Activated CD8-positive, alpha-beta memory T cell treated with anti-CD3 and anti-CD28 coated beads for 36 hours (primary cell): ENCODE measurements around the gene RAB31. TPM values are rescaled to one million over a fixed set of nuclear protein-coding genes. Genes with fewer than 3 reads are reported as not detected.

ENCODE experiments used
- CTCF ChIA-PET: fragments of 350-600 bp; sonication (Branson Sonifier 250); formaldehyde crosslinking; loops from one replicate; lab custom pipeline; 2021; ENCODE audit warnings: antibody characterized with exemption; lab: Charles Lee
- POLR2A ChIA-PET: fragments of 350-600 bp; sonication (Branson Sonifier 250); formaldehyde crosslinking; loops from one replicate; lab custom pipeline; 2021; ENCODE audit warnings: antibody characterized with exemption; lab: Charles Lee
- total RNA-seq, 2 experiments: library from RNA; stranded (reverse); gene quantifications; one replicate each; pipeline ENCODE4 v1.2.3, GENCODE V29; 2021

RAB31 gene
- total RNA-seq, 2 experiments from 2014 or later: 0.21 to 0.51 TPM

GRCh38 chr18:9708434-9709303 lies 568 bp downstream of the RAB31 start:
- CTCF ChIA-PET: no interaction called here
- POLR2A ChIA-PET: no interaction called here

DNA sequence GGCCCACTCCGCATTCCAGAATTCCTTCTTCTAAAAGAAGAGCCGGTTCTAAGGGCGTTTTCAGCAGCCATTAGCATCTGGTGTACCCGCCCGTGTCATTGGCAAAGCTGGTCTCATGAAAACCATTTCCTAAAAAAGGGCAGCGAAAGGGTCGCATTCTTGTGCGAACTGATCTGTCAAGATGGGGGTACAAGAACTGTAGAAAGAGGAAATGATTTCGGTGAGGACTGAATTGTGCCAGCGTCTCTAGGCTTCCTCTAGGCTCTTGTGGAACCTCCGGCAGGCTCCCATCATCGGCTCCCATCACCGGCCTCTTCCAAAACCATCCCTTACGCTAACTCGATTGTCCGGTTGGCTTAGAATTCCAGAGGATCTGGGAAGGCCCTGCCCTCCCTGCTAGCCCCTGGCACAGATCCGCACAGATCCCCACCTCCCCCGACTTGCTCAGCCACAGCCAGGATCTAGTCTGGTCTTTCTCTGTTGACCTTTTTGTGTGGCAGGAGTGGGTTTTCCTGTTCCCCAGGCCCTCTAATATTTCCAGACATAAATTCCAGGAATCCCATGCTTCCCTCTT lies 1.3 kb downstream of the RAB31 start:
- POLR2A ChIA-PET: no interaction called here

DNA sequence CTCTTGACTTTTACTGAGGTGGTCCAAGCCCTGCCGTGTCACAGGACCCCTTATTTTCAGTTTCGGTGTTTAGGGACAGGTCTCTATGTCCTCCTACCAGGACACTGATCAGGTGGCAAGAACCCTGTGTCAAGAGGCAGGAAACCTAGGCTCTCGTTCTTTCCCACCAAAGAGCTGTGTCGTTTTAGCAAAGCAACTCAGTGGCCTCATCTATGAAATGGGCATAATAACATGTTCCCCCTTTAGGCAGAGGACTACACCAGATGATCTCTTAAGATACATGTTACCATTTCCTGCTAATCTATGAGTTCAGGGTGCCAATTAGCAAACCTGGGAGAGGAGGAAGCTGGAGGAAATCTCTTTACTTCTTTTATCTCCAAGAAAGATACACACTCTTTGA lies 1.9 kb downstream of the RAB31 start:
- POLR2A ChIA-PET: no interaction called here

More for the DNA sequence above, 1.3 kb downstream of the RAB31 start:
- CTCF ChIA-PET: no interaction called here

DNA sequence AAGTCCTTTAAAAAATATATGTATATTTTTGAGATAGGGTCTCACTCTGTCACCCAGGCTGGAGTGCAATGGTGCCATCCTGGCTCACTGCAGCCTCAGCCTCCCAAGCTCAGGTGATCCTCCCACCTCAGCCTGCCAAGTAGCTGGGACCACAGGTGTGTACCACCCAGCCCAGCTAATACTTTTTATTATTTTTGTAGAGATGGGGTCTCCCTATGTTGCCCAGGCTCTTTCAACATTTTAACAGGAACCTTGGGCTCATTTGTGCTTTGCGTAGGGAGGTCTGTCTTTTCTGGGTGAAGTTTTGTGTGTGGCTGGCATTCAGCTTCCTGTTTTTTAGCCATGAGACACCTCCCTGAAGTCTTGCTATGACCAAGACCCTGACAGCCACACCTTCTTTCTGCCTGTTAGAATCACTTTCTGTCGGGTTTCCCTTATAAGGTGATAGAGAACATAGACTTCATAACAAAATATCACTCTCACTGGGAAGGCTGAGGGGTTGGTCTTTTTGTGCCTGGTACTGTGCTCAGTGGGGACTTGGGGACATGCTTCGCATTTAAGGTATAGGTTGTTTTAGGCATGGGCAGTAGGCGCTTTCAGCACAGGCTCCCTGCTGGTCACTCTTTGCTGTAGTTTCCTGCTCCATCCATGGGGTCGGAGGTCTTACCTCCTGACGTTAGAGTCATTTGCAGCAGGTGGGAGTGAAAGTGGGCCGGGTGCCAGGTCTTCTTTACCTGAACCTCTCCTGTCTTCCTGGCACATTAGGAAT lies 3.4 kb downstream of the RAB31 start:
- ChIA-PET POLR2A (no interaction called here), CTCF (no interaction called here)

More for the DNA sequence above, 1.9 kb downstream of the RAB31 start:
- CTCF ChIA-PET: no interaction called here

GRCh38 chr18:9712130-9712577 lies 4.1 kb downstream of the RAB31 start:
- ChIA-PET POLR2A (no interaction called here), CTCF (no interaction called here)

DNA sequence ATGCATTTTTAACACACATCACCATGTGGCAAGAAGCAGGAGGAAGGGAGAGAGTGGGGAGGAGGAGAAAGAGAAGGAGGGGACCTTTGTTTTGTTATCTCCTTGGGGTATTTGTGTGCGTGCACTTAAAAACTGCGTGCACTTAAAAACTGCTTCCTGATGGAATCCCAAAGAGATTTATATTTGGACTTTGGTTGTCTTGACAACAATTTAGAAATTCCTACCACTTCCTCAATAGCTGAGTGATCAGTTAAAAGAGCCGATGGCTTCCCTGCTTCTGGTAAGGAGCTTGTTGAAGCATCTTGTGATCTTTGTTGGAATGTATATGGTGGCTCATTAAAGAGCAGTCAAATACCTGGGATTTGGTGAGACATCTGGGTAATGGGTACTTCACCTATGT lies 4.5 kb downstream of the RAB31 start:
- ChIA-PET CTCF (no interaction called here), POLR2A (no interaction called here)

DNA sequence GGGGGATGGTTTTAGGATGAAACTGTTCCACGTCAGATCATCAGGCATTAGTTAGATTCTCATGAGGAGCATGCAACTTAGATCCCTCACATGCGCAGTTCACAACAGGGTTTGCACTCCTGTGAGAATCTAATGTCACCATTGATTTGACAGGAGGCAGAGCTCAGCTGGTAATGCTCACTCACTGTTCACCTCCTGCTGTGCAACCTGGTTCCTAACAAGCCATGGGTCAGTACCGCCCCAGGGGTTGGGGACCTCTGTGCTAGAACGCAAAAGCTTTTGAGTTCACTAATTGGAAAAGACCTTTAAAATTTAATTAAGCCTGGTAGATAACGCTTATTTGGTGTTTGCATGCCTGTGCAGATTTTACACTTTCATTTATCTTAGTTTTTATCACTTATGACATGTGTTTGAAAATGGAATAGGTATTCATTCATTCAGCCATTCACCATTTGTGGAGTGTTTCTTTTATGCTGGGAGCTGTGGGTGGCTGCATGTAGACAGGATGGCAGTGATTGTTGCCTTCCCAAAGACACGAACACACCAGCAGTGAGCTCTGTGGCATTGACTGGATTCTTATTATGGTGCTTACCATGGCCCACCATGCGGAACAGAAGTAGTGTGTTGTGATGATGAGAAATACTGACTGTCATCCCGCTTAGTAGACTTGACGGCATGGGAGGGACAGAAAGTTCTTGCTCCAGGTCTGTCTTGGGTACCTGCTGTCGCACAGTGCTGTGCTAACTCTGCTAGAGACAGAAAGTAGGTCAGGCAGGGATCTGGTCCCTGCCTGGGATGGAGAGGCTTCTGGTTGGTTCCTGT lies 6.4 kb downstream of the RAB31 start:
- ChIA-PET POLR2A (no interaction called here), CTCF (no interaction called here)

- ChIA-PET POLR2A (no interaction called here), CTCF (no interaction called here)
Observed at GRCh38 chr18:9715088-9715343, 6.9 kb downstream of the RAB31 start.

DNA sequence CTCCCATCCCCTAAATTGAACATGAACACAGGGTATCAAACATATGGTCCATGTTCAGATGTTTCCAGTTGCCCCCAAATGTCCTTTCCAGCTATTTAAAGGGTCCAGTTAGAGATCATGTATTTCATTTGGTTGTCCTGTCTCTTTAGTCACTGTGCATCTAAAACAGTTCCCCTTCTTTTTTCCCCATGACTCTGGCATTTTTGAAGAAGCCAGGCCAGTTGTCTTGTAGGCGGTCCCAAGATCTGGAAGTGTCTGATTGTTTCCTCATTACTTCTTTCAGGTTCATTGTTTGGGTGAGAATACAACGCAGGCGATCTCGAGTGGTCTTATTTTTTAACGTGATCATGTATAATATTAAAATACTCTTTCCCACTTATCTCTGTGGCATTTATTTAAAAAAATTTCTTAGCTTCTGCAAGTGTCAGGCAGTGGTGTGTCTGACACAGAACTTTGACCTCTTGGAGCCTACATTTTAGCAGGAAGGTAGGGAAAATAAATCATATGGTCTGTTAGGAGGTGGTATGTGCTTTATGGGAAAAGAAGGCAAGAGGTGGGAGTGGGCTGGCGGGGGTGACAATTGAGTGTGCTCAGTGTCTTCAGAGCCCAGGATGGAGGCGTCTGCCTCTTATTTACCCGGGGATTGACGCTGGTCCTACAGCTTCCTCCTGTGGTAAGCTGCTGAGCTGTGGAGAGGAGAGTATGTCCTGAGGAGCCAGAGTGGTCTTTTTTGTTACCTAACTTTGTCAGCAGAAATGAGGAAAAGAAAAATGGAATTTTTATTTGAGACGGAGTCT lies 8.1 kb downstream of the RAB31 start:
- POLR2A ChIA-PET: no interaction called here
- CTCF ChIA-PET: no interaction called here

DNA sequence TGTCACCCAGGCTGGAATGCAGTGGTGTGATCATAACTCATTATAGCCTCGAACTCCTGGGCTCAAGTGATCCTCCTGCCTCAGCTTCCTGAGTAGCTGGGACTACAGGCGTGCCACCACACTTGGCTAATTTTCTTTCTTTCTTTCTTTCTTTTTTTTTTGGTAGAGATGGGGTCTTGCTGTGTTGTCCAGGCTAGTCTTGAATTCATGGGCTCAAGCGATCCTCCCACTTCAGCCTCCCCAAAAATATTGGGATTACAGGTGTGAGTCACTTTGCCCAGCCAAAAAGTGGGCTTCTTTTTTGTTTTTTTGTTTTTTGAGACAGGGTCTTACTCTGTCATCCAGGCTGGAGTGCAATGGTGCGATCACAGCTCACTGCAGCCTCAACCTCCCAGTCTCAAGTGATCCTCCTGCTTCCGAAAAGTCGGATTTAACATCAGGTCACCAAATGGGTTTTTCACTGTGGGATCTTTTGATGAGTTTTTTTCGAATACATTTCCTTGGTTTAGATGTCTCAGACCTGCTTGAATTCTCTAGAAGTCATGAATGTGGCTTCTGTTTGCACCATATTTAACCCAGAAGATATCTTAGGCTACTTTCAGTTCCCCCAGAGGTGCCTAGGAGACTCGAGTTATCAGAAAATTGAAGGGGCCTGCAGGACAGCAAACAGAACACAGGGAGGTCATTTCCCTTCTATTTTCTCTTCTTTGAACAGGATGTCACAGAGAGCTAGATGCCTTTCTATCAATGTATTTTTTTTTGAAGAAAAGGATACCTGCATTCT lies 8.9 kb downstream of the RAB31 start:
- ChIA-PET POLR2A (no interaction called here), CTCF (no interaction called here)

- ChIA-PET CTCF (no interaction called here), POLR2A (no interaction called here)
Observed at GRCh38 chr18:9719421-9719981, 11.4 kb downstream of the RAB31 start.

DNA sequence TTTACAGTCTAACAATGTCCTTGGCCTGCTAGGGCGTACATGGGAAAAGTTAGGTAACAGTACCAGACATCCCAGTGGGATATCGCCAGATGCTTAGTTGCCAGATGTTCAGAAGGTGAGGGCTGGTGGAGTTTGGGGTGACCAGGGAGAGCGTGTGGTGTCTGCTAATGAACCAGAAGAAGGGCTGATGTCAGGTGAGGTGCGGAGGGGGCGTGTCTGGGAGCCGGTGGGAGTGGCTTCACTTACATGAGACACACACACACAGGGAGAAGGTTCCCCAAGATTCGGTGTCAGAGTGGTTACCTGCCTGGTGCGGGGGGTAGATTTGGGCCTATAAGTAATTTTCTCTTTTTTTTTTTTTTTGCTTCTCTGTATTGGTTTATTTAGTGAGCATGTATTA lies 12.2 kb downstream of the RAB31 start:
- POLR2A ChIA-PET: no interaction called here
- CTCF ChIA-PET: no interaction called here

GRCh38 chr18:9721893-9722550 lies 13.9 kb downstream of the RAB31 start:
- CTCF ChIA-PET: no interaction called here
- POLR2A ChIA-PET: no interaction called here

GRCh38 chr18:9722691-9723090 lies 14.6 kb downstream of the RAB31 start:
- ChIA-PET POLR2A (no interaction called here), CTCF (no interaction called here)

DNA sequence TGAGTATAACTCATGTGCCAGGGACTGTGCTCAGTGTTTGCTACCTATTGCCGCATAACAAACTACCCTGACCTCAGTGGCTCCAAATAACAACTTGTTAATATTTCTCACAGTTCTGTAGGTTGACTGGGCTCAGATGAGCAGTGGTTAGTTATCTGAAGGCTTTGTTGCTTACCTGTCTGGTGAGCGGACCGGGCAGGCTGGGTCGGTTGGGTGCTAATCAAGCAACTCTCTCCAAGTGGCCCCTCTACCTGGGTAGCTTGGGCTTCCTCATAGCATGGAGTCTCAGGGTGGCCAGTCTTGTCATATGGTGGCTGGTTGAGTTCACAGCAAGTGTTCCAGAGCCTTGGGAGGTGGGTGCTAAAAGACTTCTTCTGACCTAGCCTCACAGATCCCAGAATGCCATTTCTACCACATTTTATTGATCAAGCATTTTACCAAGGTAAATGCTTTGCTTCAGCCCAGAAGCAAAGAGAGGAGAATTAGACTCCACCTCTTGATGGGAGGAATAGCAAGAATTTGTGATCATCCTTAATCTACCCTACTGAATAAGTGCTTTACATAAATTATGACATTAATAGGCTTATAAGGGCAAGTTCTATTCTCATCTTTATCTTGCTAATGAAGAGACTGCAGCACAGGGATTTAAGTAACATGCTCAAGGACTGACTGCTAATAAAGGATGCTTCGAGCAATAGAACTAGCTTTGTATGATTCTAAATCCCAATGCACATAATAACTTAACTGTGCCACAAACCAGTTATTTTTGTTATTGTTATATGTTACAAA lies 16.9 kb downstream of the RAB31 start:
- POLR2A ChIA-PET: no interaction called here
- CTCF ChIA-PET: no interaction called here

- ChIA-PET CTCF (no interaction called here), POLR2A (no interaction called here)
Observed at GRCh38 chr18:9726175-9726574, 18.1 kb downstream of the RAB31 start.

DNA sequence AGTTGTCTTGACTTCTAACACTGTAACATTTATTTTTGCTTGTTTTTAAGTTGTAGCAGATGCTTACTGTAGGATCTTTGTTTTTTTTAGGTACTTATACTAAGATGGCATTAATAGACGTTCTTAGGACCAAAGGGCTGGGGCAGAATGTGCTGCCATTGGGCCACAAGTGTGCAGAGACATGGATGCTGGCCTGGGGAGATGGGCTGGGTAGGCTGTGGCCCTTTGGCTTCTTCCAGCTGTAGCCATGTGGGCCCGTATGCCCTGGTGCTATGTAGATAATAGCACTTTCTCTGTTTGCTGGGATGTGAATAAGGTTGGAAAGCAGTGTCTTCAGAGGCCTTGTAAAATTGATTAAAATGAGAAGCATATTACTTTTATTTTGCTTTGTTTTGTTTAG lies 18.8 kb downstream of the RAB31 start:
- POLR2A ChIA-PET: no interaction called here
- CTCF ChIA-PET: no interaction called here
